PC-3 (cell line): ENCODE data around the gene MAN2A2. TPM values are rescaled to one million over a fixed set of nuclear protein-coding genes. Genes with fewer than 3 reads are reported as not detected.
"Not testable (repeated sequence)": the region's sequence is repeated elsewhere in the genome, so short reads cannot be mapped to it uniquely, and the experiment has no call there.

Source experiments
- ATAC-seq: fragments of 200-7000 bp; cut with Tn5 transposase; 2 replicates; pipeline ENCODE4 v1.9.1; 2020; ENCODE audit warnings: mild to moderate bottlenecking, moderate library complexity
- BruUV-seq: library from RNA; stranded (reverse); fragments of 400-500 nt; replicated peaks from 2 replicates; lab custom pipeline; 2021; lab: Mats Ljungman, UMichigan
- CTCF ChIA-PET: fragments of 300-600 bp; sonication (Branson Sonifier 250); formaldehyde crosslinking; loops from one replicate; lab custom pipeline; 2022; ENCODE audit warnings: antibody characterized with exemption; lab: Charles Lee
- POLR2A ChIA-PET: fragments of 300-600 bp; sonication (Branson Sonifier 250); formaldehyde crosslinking; loops from one replicate; lab custom pipeline; 2022; ENCODE audit warnings: antibody characterized with exemption; ENCODE audit not compliant: unreplicated experiment; lab: Charles Lee
- DNase-seq: peaks from one replicate; pipeline ENCODE4 v3.0.0-alpha.2; 2015
- H2AFZ ChIP-seq: fragments of 300-600 bp; sonication (generic); 2 replicates; pipeline ENCODE4 v1.6.0; 2016; ENCODE audit warnings: antibody characterized with exemption, low read length
- H3F3A ChIP-seq: fragments of 300-600 bp; sonication (generic); one replicate; pipeline ENCODE4 v1.6.0; 2017; ENCODE audit warnings: antibody characterized with exemption, low read length, control low read depth, mild to moderate bottlenecking; ENCODE audit not compliant: unreplicated experiment
- H3K27ac ChIP-seq: fragments of 300-600 bp; sonication (generic); 2 replicates; pipeline ENCODE4 v1.5.1; 2016; ENCODE audit warnings: mild to moderate bottlenecking, low read length
- H3K27me3 ChIP-seq: fragments of 300-600 bp; sonication (generic); 2 replicates; pipeline ENCODE4 v1.6.1; 2016; ENCODE audit warnings: low read length, mixed read lengths
- H3K36me3 ChIP-seq: fragments of 300-600 bp; sonication (generic); 2 replicates; pipeline ENCODE4 v1.6.1; 2016; ENCODE audit warnings: low read depth, mixed run types, low read length, mixed read lengths
- H3K4me1 ChIP-seq: fragments of 300-600 bp; sonication (generic); 2 replicates; pipeline ENCODE4 v1.5.1; 2016; ENCODE audit warnings: low read length; ENCODE audit not compliant: insufficient read depth
- H3K4me2 ChIP-seq: fragments of 300-600 bp; sonication (generic); 2 replicates; pipeline ENCODE4 v1.6.0; 2016; ENCODE audit warnings: low read length
- H3K4me3 ChIP-seq: fragments of 300-600 bp; sonication (generic); 2 replicates; pipeline ENCODE4 v1.5.1; 2016; ENCODE audit warnings: mild to moderate bottlenecking, low read length, mixed read lengths
- H3K79me2 ChIP-seq: fragments of 300-600 bp; sonication (generic); 2 replicates; pipeline ENCODE4 v1.6.1; 2017; ENCODE audit warnings: low read length, mixed read lengths
- H3K9ac ChIP-seq: fragments of 300-600 bp; sonication (generic); 2 replicates; pipeline ENCODE4 v1.6.0; 2016; ENCODE audit warnings: mild to moderate bottlenecking, low read length
- H3K9me2 ChIP-seq: fragments of 300-600 bp; sonication (generic); replicated peaks from 2 replicates; pipeline ENCODE4 v1.6.1; 2016; ENCODE audit warnings: mixed run types, low read length, mixed read lengths
- H3K9me3 ChIP-seq: fragments of 300-600 bp; sonication (generic); 2 replicates; pipeline ENCODE4 v1.6.1; 2016; ENCODE audit warnings: low read length, mixed read lengths
- H4K20me1 ChIP-seq: fragments of 300-600 bp; sonication (generic); 2 replicates; pipeline ENCODE4 v1.6.1; 2016; ENCODE audit warnings: low read length, mixed read lengths
- CTCF ChIP-seq: fragments of 300-600 bp; sonication (generic); conservative IDR thresholded peaks from 2 replicates; pipeline ENCODE4 v1.5.1; 2017; ENCODE audit warnings: antibody characterized with exemption, low read depth, mild to moderate bottlenecking, low read length
- EZH2 ChIP-seq: fragments of 300-600 bp; sonication (generic); IDR thresholded peaks from one replicate; pipeline ENCODE4 v1.6.1; 2017; ENCODE audit warnings: antibody characterized with exemption, mild to moderate bottlenecking, low read length; ENCODE audit not compliant: unreplicated experiment
- EZH2phosphoT487 ChIP-seq: fragments of 300-600 bp; sonication (generic); IDR thresholded peaks from 2 replicates; pipeline ENCODE4 v1.6.1; 2018; ENCODE audit warnings: mild to moderate bottlenecking, antibody characterized with exemption, low read length, borderline replicate concordance
- intact Hi-C: fragments of 100-400 bp; cut with micrococcal nuclease; formaldehyde crosslinking; loops from 2 replicates; pipeline ENCODE4 v1.9.0; 2023
- total RNA-seq: library from RNA; depleted of rRNA; stranded (reverse); fragments of >200 nt; gene quantifications from 2 replicates; pipeline ENCODE4 v1.2.3, GENCODE V29; 2014

The MAN2A2 gene
- total RNA-seq, 1 experiment from 2014 or later, result 19.8 TPM

DNA sequence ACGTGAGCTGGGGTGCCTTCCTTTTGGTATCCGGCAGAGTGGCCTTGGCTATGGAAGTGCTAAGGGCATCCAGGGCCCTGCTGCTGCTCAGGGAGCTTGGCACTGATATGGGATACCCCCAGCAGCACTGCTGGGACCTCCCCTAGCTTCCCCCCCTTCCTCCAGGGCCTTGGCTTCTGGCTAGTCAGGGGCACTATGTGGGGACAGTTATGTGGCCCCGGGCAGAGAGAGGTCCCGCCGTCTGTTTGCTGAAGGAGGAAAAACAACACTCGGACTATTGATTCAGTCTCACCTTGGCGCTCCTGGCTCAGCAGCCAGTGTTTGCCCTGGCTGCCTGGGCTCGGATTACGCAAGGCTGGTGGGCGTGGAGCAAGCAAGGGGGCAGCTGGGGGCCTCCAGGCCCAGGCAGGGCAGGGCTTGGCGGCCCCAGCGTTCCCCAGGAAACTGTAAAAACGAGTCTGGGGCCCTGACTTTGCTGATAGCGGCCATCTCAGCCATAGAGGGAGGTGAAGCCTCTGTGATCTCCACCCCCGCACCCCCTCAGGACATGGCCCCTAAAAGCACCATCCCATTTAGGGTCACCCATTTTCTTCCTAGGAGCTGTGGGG, 29.0 kb upstream of the MAN2A2 start:
- no peaks in the 10 kb centered on the region for H3K9me3 ChIP-seq
- ATAC-seq (peak; percentile 39), DNase-seq (peak; percentile 49)
- H2AFZ ChIP-seq, result no peak overlapping the region
- no peaks in the 10 kb centered on the region for H3K9me2 ChIP-seq
- ChIA-PET POLR2A (no interaction called here), CTCF (no interaction called here)
- H3K4me1 ChIP-seq, result peaks cover 42% of the 10 kb centered on the region
- H3F3A ChIP-seq, result peaks cover 4% of the 10 kb centered on the region
- no peaks in the 10 kb centered on the region for H3K27me3 ChIP-seq
- H3K27ac ChIP-seq, result peak overlapping the region; percentile 35; the same call in 1 of the 2 replicates
- no TSS peak for BruUV-seq
- H3K4me3 ChIP-seq, result peak overlapping the region; percentile 48; the same call in 1 of the 2 replicates
- no peak overlapping the region for H3K9ac ChIP-seq
- peaks cover 52% of the 10 kb centered on the region for H3K79me2 ChIP-seq
- TF ChIP-seq EZH2phosphoT487 (no peak), CTCF (no peak), EZH2 (no peak)
- H4K20me1 ChIP-seq, result peaks cover 15% of the 10 kb centered on the region; the same call in 1 of the 2 replicates
- peak overlapping the region; percentile 97 for H3K4me2 ChIP-seq
- H3K36me3 ChIP-seq, result 0 out of 2 replicates have a peak, but pooled peaks cover 3% of the 10 kb centered on the region
- intact Hi-C loops, result loop anchor here (5.0 kb wide), 1 partner anchor 157 kb away; the partner anchor contains the start of gene BLM

DNA sequence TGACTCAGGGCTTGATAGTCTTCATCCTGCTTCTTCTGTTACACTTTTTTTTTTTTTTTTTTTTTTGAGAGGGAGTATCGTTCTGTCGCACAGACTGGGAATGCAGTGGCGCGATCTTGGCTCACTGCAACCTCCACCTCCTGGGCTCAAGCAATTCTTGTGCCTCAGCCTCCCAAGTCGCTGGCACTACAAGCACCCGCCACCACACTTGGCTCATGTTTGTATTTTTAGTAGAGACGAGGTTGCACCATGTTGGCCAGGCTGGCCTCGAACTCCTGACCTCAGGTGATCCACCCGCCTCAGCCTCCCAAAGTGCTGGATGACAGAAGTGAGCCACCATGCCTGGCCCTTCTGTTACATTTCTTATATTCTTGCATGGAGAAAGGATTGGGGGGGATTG, 28.1 kb upstream of the MAN2A2 start:
- H3K9me3 ChIP-seq, H3K36me3 ChIP-seq, H3F3A ChIP-seq, H3K27ac ChIP-seq, H2AFZ ChIP-seq, H3K9ac ChIP-seq, ATAC-seq, BruUV-seq, H3K9me2 ChIP-seq, H3K4me3 ChIP-seq, POLR2A ChIA-PET, H3K27me3 ChIP-seq, H3K4me2 ChIP-seq, DNase-seq, CTCF ChIA-PET: not testable (repeated sequence)
- intact Hi-C loops, result loop anchor here (5.0 kb wide), 1 partner anchor 158 kb away; the partner anchor contains the start of gene BLM
- Histone ChIP-seq H4K20me1 (peaks cover 15% of the 10 kb centered on the region; the same call in 1 of the 2 replicates), H3K79me2 (peaks cover 52% of the 10 kb centered on the region), H3K4me1 (peaks cover 33% of the 10 kb centered on the region)

DNA sequence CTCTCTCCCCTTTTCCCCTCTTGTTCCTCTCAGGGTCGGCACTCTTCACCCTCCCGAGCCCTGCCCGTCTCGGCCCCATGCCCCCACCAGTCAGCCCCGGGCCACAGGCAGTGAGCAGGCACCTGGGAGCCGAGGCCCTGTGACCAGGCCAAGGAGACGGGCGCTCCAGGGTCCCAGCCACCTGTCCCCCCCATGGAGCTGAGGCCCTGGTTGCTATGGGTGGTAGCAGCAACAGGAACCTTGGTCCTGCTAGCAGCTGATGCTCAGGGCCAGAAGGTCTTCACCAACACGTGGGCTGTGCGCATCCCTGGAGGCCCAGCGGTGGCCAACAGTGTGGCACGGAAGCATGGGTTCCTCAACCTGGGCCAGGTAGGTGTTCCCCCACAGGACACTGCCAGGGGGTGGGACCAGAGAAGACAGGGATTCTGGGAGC, 27.5 kb upstream of the MAN2A2 start:
- POLR2A ChIA-PET, result interaction anchor here (0.6 kb wide), 1 partner anchor 138 kb away, joined by 4 read pairs; no protein-coding TSS in a partner anchor
- Histone ChIP-seq H3K27ac (no peak overlapping the region), H3K4me3 (no peak overlapping the region), H3K4me2 (no peak overlapping the region), H4K20me1 (peaks cover 15% of the 10 kb centered on the region; the same call in 1 of the 2 replicates), H3K9me3 (no peaks in the 10 kb centered on the region), H2AFZ (no peak overlapping the region), H3F3A (no peaks in the 10 kb centered on the region), H3K79me2 (peaks cover 46% of the 10 kb centered on the region), H3K36me3 (peaks cover 3% of the 10 kb centered on the region; the same call in 1 of the 2 replicates), H3K4me1 (peaks cover 27% of the 10 kb centered on the region), H3K9me2 (no peaks in the 10 kb centered on the region), H3K9ac (no peak overlapping the region), H3K27me3 (no peaks in the 10 kb centered on the region)
- intact Hi-C loops, result no loop called here
- no peak for TF ChIP-seq CTCF
- no peak for TF ChIP-seq EZH2phosphoT487
- no peak for TF ChIP-seq EZH2
- ATAC-seq, result no peak
- no TSS peak for BruUV-seq
- CTCF ChIA-PET, result no interaction called here
- DNase-seq, result no peak
